NT2/D1 (cell line): Measurements from ENCODE around the gene BIRC6.

Source experiments
- DNase-seq: peaks from one replicate; pipeline ENCODE4 v3.0.0-alpha.2; 2011; ENCODE audit warnings: low read depth, low spot score
- H3K27me3 ChIP-seq: 2 replicates; pipeline ENCODE4 v1.6.0; 2011; ENCODE audit warnings: mild to moderate bottlenecking; ENCODE audit not compliant: insufficient read length, insufficient read depth
- H3K36me3 ChIP-seq: 2 replicates; pipeline ENCODE4 v1.6.1; 2011; ENCODE audit warnings: mild to moderate bottlenecking, low read length, mixed read lengths; ENCODE audit not compliant: insufficient read depth, insufficient read length
- H3K4me1 ChIP-seq: 2 replicates; pipeline ENCODE4 v1.5.1; 2011; ENCODE audit not compliant: insufficient read depth, insufficient read length
- H3K4me3 ChIP-seq: 2 replicates; pipeline ENCODE4 v1.5.1; 2011; ENCODE audit warnings: low read depth; ENCODE audit not compliant: insufficient read length
- H3K9ac ChIP-seq: 2 replicates; pipeline ENCODE4 v1.6.0; 2011; ENCODE audit warnings: low read depth; ENCODE audit not compliant: insufficient read length
- H3K9me3 ChIP-seq: 2 replicates; pipeline ENCODE4 v1.5.1; 2011; ENCODE audit warnings: mild to moderate bottlenecking, low read length; ENCODE audit not compliant: insufficient read depth
- SUZ12 ChIP-seq: IDR thresholded peaks from 2 replicates; pipeline ENCODE4 v1.6.1; 2011; ENCODE audit not compliant: insufficient read length, insufficient read depth; ENCODE audit errors: extremely low read depth
- YY1 ChIP-seq: IDR thresholded peaks from 2 replicates; pipeline ENCODE4 v1.6.1; 2011; ENCODE audit not compliant: insufficient read length, insufficient read depth
- ZNF274 ChIP-seq: IDR thresholded peaks from 2 replicates; pipeline ENCODE4 v1.6.1; 2011; ENCODE audit warnings: mild to moderate bottlenecking, low read depth, low read length

BIRC6 gene

DNA sequence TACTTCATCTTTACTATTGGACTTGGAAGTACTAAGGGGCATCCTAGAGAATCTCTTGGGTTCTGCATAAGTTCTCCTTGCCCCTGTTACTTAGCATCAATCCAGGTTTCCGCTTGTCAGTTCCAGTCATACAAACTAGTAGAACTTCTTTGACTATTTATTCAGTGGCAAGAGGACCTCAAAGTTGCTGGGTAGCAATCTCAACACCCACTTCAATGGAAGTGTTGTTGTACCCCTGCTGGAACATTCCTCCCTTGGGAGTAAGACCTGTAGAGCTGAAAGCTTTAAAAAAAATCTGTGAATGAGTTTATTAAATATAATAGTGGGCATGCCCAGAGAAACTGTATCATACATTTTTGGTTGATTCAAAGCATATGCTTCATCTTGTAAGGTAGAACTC is 27.0 kb downstream of the BIRC6 start:
- Histone ChIP-seq H3K9ac (no peak overlapping the region), H3K9me3 (no peaks in the 10 kb centered on the region), H3K4me1 (no peaks in the 10 kb centered on the region), H3K27me3 (no peaks in the 10 kb centered on the region), H3K4me3 (no peak overlapping the region), H3K36me3 (peaks cover 63% of the 10 kb centered on the region)
- no peak for DNase-seq
- TF ChIP-seq SUZ12 (no peak), YY1 (no peak), ZNF274 (no peak)

- DNase-seq, result no peak
- H3K9ac ChIP-seq, result no peak overlapping the region
- TF ChIP-seq ZNF274, result no peak
- H3K9me3 ChIP-seq, result no peaks in the 10 kb centered on the region
- H3K36me3 ChIP-seq, result peaks cover 68% of the 10 kb centered on the region
- no peaks in the 10 kb centered on the region for H3K27me3 ChIP-seq
- no peak overlapping the region for H3K4me3 ChIP-seq
- H3K4me1 ChIP-seq, result no peaks in the 10 kb centered on the region
Observed at GRCh38 chr2:32384529-32384928, 27.7 kb downstream of the BIRC6 start.

GRCh38 chr2:32386739-32387138 is 29.9 kb downstream of the BIRC6 start:
- DNase-seq, result no peak
- H3K9me3 ChIP-seq, result no peaks in the 10 kb centered on the region
- no peak overlapping the region for H3K9ac ChIP-seq
- H3K4me1 ChIP-seq, result no peaks in the 10 kb centered on the region
- no peaks in the 10 kb centered on the region for H3K27me3 ChIP-seq
- H3K4me3 ChIP-seq, result no peak overlapping the region
- H3K36me3 ChIP-seq, result peaks cover 71% of the 10 kb centered on the region
- TF ChIP-seq SUZ12 (no peak), ZNF274 (no peak), YY1 (no peak)

- no peak overlapping the region for H3K9ac ChIP-seq
- H3K27me3 ChIP-seq, result no peaks in the 10 kb centered on the region
- H3K4me1 ChIP-seq, result no peaks in the 10 kb centered on the region
- peaks cover 47% of the 10 kb centered on the region for H3K36me3 ChIP-seq
- TF ChIP-seq ZNF274 (no peak), YY1 (no peak), SUZ12 (no peak)
- no peak overlapping the region for H3K4me3 ChIP-seq
- no peak for DNase-seq
- no peaks in the 10 kb centered on the region for H3K9me3 ChIP-seq
Observed at GRCh38 chr2:32399221-32399620, 42.4 kb downstream of the BIRC6 start.

GRCh38 chr2:32402091-32402490 is 45.3 kb downstream of the BIRC6 start:
- DNase-seq, result no peak
- Histone ChIP-seq H3K4me3 (no peak overlapping the region), H3K27me3 (no peaks in the 10 kb centered on the region), H3K9ac (no peak overlapping the region), H3K36me3 (peaks cover 49% of the 10 kb centered on the region), H3K9me3 (no peaks in the 10 kb centered on the region), H3K4me1 (no peaks in the 10 kb centered on the region)
- TF ChIP-seq YY1 (no peak), ZNF274 (no peak), SUZ12 (no peak)

- H3K9ac ChIP-seq, result no peak overlapping the region
- H3K36me3 ChIP-seq, result peaks cover 47% of the 10 kb centered on the region
- H3K4me3 ChIP-seq, result no peak overlapping the region
- no peaks in the 10 kb centered on the region for H3K4me1 ChIP-seq
- TF ChIP-seq YY1 (no peak), ZNF274 (no peak)
- no peaks in the 10 kb centered on the region for H3K9me3 ChIP-seq
- no peak for DNase-seq
- no peaks in the 10 kb centered on the region for H3K27me3 ChIP-seq
Observed at GRCh38 chr2:32403782-32404181, 47.0 kb downstream of the BIRC6 start.

DNA sequence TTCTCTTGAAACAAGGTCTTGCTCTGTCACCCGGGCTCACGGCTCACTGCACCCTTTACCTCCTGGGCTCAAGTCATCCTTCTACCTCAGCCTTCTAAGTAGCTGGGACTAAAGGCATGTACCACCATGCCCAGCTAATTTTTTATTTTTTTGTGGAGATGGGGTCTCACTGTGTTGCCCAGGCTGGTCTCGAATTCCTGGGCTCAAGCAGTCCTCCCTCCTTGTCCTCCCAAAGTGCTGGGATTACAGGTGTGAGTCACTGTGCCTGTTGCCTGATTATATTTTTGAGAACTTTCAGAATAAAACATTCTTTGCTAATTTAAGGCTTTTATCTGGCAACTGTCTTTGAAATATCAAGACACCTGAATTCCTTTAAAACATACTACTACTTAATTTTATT is 47.9 kb downstream of the BIRC6 start:
- no peaks in the 10 kb centered on the region for H3K27me3 ChIP-seq
- H3K4me1 ChIP-seq, result no peaks in the 10 kb centered on the region
- DNase-seq, result no peak
- no peaks in the 10 kb centered on the region for H3K9me3 ChIP-seq
- H3K4me3 ChIP-seq, result no peak overlapping the region
- H3K36me3 ChIP-seq, result peaks cover 48% of the 10 kb centered on the region
- TF ChIP-seq SUZ12 (no peak), ZNF274 (no peak), YY1 (no peak)
- no peak overlapping the region for H3K9ac ChIP-seq

DNA sequence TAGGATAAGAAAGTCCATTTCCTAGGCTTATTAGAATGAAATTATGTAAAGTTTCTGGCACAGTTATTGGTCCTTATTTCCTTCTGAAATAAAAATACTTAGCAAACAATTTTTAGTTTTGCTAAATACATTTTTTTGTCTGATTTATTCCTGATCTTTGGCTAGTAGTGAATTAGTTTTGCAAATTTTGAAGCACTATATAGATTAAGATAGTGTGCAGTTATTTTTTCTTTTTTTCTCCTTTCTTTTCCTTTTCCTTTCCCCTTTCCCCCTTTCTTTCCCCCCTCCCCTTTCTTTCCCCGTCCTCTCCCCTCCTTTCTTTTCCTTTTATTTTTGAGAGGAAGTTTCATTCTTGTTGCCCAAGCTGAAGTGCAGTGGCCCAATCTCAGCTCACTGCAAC is 59.7 kb downstream of the BIRC6 start:
- Histone ChIP-seq H3K4me1 (no peaks in the 10 kb centered on the region), H3K4me3 (no peak overlapping the region), H3K9me3 (no peaks in the 10 kb centered on the region), H3K27me3 (no peaks in the 10 kb centered on the region), H3K9ac (no peak overlapping the region), H3K36me3 (peaks cover 27% of the 10 kb centered on the region)
- DNase-seq, result no peak
- TF ChIP-seq YY1 (no peak), ZNF274 (no peak), SUZ12 (no peak)
